NCI-H460 (cell line): ENCODE data around the gene SMAD3. TPM values are rescaled to one million over a fixed set of nuclear protein-coding genes. Genes with fewer than 3 reads are reported as not detected.

Source experiments
- DNase-seq: peaks from one replicate; pipeline ENCODE4 v3.0.0-alpha.2; 2016; ENCODE audit warnings: low read depth; ENCODE audit errors: extremely low read depth
- total RNA-seq: library from RNA; depleted of rRNA; stranded (reverse); fragments of >200 nt; shearing (Covaris generic); gene quantifications from 2 replicates; pipeline ENCODE4 v1.2.3, GENCODE V29; 2014

The SMAD3 gene
- total RNA-seq, 1 experiment from 2014 or later, result 12.3 TPM

- no peak for DNase-seq
These were observed 91.4 kb downstream of the SMAD3 start for GRCh38 chr15:67156834-67157233.

GRCh38 chr15:67157521-67158252 lies 92.3 kb downstream of the SMAD3 start:
- no peak for DNase-seq

GRCh38 chr15:67158367-67158766 lies 93.0 kb downstream of the SMAD3 start:
- no peak for DNase-seq

GRCh38 chr15:67161412-67161811 lies 96.0 kb downstream of the SMAD3 start:
- no peak for DNase-seq

- no peak for DNase-seq
These were observed 96.5 kb downstream of the SMAD3 start for GRCh38 chr15:67161881-67162280.

- no peak for DNase-seq
These were observed 97.8 kb downstream of the SMAD3 start for GRCh38 chr15:67163180-67163579.

- DNase-seq, result no peak
These were observed 99.0 kb downstream of the SMAD3 start for GRCh38 chr15:67164401-67164791.

- no peak for DNase-seq
These were observed 99.4 kb downstream of the SMAD3 start for GRCh38 chr15:67164811-67165253.

- no peak for DNase-seq
These were observed 100.2 kb downstream of the SMAD3 start for GRCh38 chr15:67165254-67166253.

GRCh38 chr15:67166280-67167009 lies 101.0 kb downstream of the SMAD3 start:
- DNase-seq, result no peak

- DNase-seq, result no peak
These were observed 101.7 kb downstream of the SMAD3 start for GRCh38 chr15:67167091-67167490.

- no peak for DNase-seq
These were observed 103.3 kb downstream of the SMAD3 start for GRCh38 chr15:67168694-67169093.

- no peak for DNase-seq
These were observed 104.9 kb downstream of the SMAD3 start for GRCh38 chr15:67170143-67170925.

- no peak for DNase-seq
These were observed 106.1 kb downstream of the SMAD3 start for GRCh38 chr15:67171471-67171870.

- no peak for DNase-seq
These were observed 106.8 kb downstream of the SMAD3 start for GRCh38 chr15:67172172-67172571.

GRCh38 chr15:67173005-67173404 lies 107.6 kb downstream of the SMAD3 start:
- DNase-seq, result no peak

GRCh38 chr15:67173786-67174185 lies 108.4 kb downstream of the SMAD3 start:
- no peak for DNase-seq

GRCh38 chr15:67174446-67174845 lies 109.0 kb downstream of the SMAD3 start:
- no peak for DNase-seq

GRCh38 chr15:67174864-67175573 lies 109.6 kb downstream of the SMAD3 start:
- no peak for DNase-seq
